ENCODE results near the gene DNAH10. TPM values are rescaled to one million over a fixed set of nuclear protein-coding genes. Genes with fewer than 3 reads are reported as not detected.
A peak's percentile ranks its signal among the peaks of the same experiment; 100 is the strongest.

DNAH10 gene
- total and polyA plus RNA-seq, 11 donors: 0.04 to 0.45 (median 0.23) TPM; not detected in 4

DNA sequence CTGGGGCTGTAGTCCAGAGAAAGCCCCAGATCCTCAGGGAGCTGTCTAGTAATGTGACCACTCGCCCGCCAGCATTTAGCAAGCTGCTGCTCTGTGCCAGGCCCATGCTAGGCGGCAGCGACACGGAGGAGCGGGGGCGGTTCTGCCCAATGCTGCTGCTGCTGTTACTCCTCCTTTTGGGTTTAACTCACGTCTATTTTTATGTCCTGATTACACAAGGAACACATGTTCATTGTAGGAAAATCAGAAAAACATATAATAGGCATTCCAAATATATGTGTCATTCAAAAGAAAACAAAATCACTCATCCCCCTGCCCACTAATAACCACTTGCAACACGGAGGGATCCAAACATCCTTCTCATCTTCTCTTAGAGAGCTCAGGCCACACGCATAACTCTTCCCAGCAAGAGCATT lies 180.1 kb downstream of the DNAH10 start:
- TF ChIP-seq POLR2A (IDR thresholded peaks at IDR 0.05): no peak
- TF ChIP-seq, protein P1, sequence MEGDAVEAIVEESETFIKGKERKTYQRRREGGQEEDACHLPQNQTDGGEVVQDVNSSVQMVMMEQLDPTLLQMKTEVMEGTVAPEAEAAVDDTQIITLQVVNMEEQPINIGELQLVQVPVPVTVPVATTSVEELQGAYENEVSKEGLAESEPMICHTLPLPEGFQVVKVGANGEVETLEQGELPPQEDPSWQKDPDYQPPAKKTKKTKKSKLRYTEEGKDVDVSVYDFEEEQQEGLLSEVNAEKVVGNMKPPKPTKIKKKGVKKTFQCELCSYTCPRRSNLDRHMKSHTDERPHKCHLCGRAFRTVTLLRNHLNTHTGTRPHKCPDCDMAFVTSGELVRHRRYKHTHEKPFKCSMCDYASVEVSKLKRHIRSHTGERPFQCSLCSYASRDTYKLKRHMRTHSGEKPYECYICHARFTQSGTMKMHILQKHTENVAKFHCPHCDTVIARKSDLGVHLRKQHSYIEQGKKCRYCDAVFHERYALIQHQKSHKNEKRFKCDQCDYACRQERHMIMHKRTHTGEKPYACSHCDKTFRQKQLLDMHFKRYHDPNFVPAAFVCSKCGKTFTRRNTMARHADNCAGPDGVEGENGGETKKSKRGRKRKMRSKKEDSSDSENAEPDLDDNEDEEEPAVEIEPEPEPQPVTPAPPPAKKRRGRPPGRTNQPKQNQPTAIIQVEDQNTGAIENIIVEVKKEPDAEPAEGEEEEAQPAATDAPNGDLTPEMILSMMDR (IDR thresholded peaks at IDR 0.05): no peak
- Histone ChIP-seq H3K4me1 (peaks cover 0 to 17% (median 5%) of the 10 kb centered on the region in 12 donors), H3K9me3 (peaks cover 0 to 12% (median 0%) of the 10 kb centered on the region in 12 donors), H3K27me3 (no peaks in the 10 kb centered on the region), H3K36me3 (peaks cover 0 to 75% (median 62%) of the 10 kb centered on the region in 9 donors), H3K4me3 (no peak overlapping the region), H3K27ac (peak overlapping the region in 1 of 12 donors; percentile 69)
- DNase-seq (no peak), ATAC-seq (no peak)
- intact Hi-C loops (cut with DNase I): no loop called here
- WGBS, 4 donors: 90 to 92% (median 91%) methylated on average over 10 of the region's 10 CpGs

DNA sequence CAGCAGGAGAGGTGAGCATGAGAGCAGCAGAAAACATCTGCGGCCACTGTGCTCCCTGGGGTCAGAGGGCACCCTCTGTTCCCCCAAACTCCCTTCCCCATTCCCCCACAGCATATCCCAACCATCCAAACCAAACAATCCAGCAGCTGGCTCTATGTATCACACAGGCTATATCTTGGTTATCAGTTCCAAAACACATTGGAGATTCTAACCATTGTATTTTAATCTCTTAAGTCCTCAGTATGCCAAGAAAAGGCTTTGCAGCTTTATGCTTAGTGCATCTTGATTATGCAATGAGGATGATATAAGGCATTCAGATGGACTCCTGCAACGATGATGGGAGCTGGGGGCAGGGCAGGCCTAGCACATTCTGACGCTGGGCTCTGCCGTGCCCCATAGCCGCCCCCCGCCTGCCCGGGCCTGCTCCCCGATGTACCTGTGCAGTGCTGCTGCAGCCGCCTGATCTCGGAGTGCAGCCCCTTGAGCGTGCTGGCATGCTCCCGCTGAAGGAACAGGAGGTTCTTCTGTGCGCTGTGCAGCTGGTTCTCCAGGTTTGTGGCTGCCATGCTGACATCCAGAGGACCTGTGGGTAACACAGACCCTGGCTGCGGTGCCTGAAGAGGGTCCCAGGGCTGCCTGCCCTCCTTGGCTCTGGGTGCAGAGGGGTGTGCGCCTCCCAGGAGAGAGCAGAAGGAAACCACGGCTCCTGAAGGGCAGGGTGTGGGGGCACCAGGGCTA lies 181.0 kb downstream of the DNAH10 start:
- intact Hi-C loops (cut with DNase I): no loop called here
- Histone ChIP-seq H3K4me3 (no peak overlapping the region), H3K27me3 (no peaks in the 10 kb centered on the region), H3K27ac (no peak overlapping the region), H3K36me3 (peaks cover 0 to 67% (median 56%) of the 10 kb centered on the region in 9 donors), H3K9me3 (peaks cover 0 to 12% (median 0%) of the 10 kb centered on the region in 12 donors), H3K4me1 (peaks cover 0 to 24% (median 5%) of the 10 kb centered on the region in 12 donors)
- WGBS, 4 donors: 93 to 99% (median 94%) methylated on average over 14 to 16 of the region's 16 CpGs
- DNase-seq (no peak), ATAC-seq (no peak)
- TF ChIP-seq, protein P1 (IDR thresholded peaks at IDR 0.05): no peak
- no peak for TF ChIP-seq POLR2A (IDR thresholded peaks at IDR 0.05)

DNA sequence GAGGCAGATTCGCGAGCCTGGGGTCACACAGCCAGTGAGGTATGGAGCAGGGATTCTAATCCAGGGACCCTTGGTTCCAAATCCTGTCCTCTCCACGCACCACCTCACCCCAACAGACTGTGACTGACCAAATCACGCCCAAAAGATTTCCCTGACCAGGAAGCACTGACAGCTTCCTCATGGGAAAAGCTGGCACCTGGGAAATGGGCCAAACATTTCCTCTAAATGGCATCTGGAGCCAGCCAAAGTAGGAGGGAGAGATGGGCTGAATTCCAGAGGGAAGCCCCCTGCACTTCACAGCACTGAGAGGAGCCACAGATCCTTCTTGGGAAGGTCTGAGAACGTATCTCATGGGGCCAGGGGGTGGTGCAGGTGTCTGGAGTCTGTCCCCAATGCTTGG lies 181.7 kb downstream of the DNAH10 start:
- 72 to 90% (median 84%) methylated on average over 3 to 5 of the region's 5 CpGs for WGBS, 4 donors
- ATAC-seq (no peak), DNase-seq (no peak)
- Histone ChIP-seq H3K36me3 (peaks cover 0 to 67% (median 56%) of the 10 kb centered on the region in 9 donors), H3K9me3 (peaks cover 0 to 12% (median 0%) of the 10 kb centered on the region in 12 donors), H3K4me1 (peaks cover 0 to 31% (median 6%) of the 10 kb centered on the region in 12 donors), H3K27me3 (no peaks in the 10 kb centered on the region), H3K27ac (no peak overlapping the region), H3K4me3 (no peak overlapping the region)
- TF ChIP-seq POLR2A (IDR thresholded peaks at IDR 0.05): no peak
- TF ChIP-seq, protein P1 (IDR thresholded peaks at IDR 0.05): no peak
- intact Hi-C loops (cut with DNase I): no loop called here

DNA sequence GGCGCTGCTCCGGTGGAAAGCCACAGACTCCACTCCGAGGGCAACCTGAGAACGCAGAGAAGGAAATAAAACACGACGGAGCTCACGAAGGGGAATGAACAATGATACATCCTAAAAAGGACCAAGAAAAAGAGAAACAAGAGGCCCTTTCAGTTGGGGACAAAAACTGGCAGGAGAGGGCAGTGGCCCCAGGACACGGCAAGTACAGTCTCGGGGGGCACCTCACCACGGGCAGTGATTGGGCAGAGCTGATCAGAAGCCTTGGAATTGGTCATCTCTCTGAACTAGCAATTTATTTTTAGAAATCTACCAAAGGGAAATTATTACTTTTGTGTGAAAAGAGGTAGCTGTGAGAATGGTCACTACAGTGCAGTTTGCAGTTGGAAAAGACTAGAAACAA lies 182.6 kb downstream of the DNAH10 start:
- intact Hi-C loops (cut with DNase I): no loop called here
- ATAC-seq: no peak
- WGBS, 4 donors: 89 to 92% (median 91%) methylated on average over 10 of the region's 10 CpGs

More for the DNA sequence above, 182.6 kb downstream of the DNAH10 start:
- peaks cover 0 to 12% (median 0%) of the 10 kb centered on the region in 12 donors for H3K9me3 ChIP-seq
- no peak for TF ChIP-seq POLR2A (IDR thresholded peaks at IDR 0.05)
- TF ChIP-seq, protein P1 (IDR thresholded peaks at IDR 0.05): no peak
- H3K27ac ChIP-seq: no peak overlapping the region
- peaks cover 0 to 60% (median 52%) of the 10 kb centered on the region in 9 donors for H3K36me3 ChIP-seq
- H3K4me1 ChIP-seq: peaks cover 0 to 39% (median 11%) of the 10 kb centered on the region in 12 donors
- H3K4me3 ChIP-seq: no peak overlapping the region
- no peaks in the 10 kb centered on the region for H3K27me3 ChIP-seq
- no peak for DNase-seq
